CD4-positive, alpha-beta T cell (primary cell): ENCODE results near the gene MAML2. TPM values are rescaled to one million over a fixed set of nuclear protein-coding genes. Genes with fewer than 3 reads are reported as not detected.

Source experiments
- ATAC-seq: fragments of 200-7000 bp; cut with Tn5 transposase; one replicate; pipeline ENCODE4 v1.10.0; 2022; ENCODE audit warnings: mild to moderate bottlenecking; ENCODE audit not compliant: poor library complexity
- CTCF ChIA-PET: fragments of 350-600 bp; sonication (Branson Sonifier 250); formaldehyde crosslinking; loops from one replicate; lab custom pipeline; 2021; ENCODE audit warnings: antibody characterized with exemption, inconsistent platforms; lab: Charles Lee
- POLR2A ChIA-PET: fragments of 350-600 bp; sonication (Branson Sonifier 250); formaldehyde crosslinking; loops from one replicate; lab custom pipeline; 2021; ENCODE audit warnings: antibody characterized with exemption, inconsistent platforms; lab: Charles Lee
- DNase-seq, 14 experiments: peaks; one replicate each; pipeline ENCODE4 v3.0.0-alpha.2; 2013 to 2020; ENCODE audit warnings: mixed read lengths in 2 of 14
- H3K27ac ChIP-seq, 2 donors: one replicate each; pipeline versions ENCODE4 v1.5.1 to v1.7.0; 2013; ENCODE audit warnings: low read length in 2 of 2, low read depth in 1 of 2, mild to moderate bottlenecking in 1 of 2
- H3K27me3 ChIP-seq, 2 experiments: 1 replicate in 1 of 2; 2 replicates in 1 of 2; pipeline versions ENCODE4 v1.6.1 to v1.7.0; 2013; ENCODE audit warnings: low read length in 2 of 2, control low read depth in 1 of 2, mild to moderate bottlenecking in 1 of 2, moderate library complexity in 1 of 2; ENCODE audit not compliant: insufficient read depth in 2 of 2, control insufficient read depth in 1 of 2
- H3K36me3 ChIP-seq: one replicate; pipeline ENCODE4 v1.6.1; 2013; ENCODE audit warnings: low read length, control low read depth; ENCODE audit not compliant: insufficient read depth
- H3K4me1 ChIP-seq: one replicate; pipeline ENCODE4 v1.6.1; 2013; ENCODE audit warnings: low read length, control low read depth; ENCODE audit not compliant: insufficient read depth
- H3K4me3 ChIP-seq: one replicate; pipeline ENCODE4 v1.5.1; 2013; ENCODE audit warnings: mild to moderate bottlenecking, low read length, moderate library complexity
- H3K9me3 ChIP-seq, 2 experiments: 1 replicate in 1 of 2; 2 replicates in 1 of 2; pipeline versions ENCODE4 v1.6.1 to v1.7.0; 2013; ENCODE audit warnings: low read length in 2 of 2, mild to moderate bottlenecking in 2 of 2, control low read depth in 1 of 2, moderate library complexity in 1 of 2; ENCODE audit not compliant: control insufficient read depth in 1 of 2, insufficient read depth in 1 of 2
- H3K27ac Mint-ChIP-seq: one replicate; pipeline ENCODE4 v1.8.0; 2020; ENCODE audit warnings: mixed read lengths
- H3K27me3 Mint-ChIP-seq: one replicate; pipeline ENCODE4 v1.8.0; 2021; ENCODE audit warnings: mixed read lengths
- H3K36me3 Mint-ChIP-seq: one replicate; pipeline ENCODE4 v1.8.0; 2021; ENCODE audit warnings: low read depth, mixed read lengths
- H3K4me1 Mint-ChIP-seq: one replicate; pipeline ENCODE4 v1.8.0; 2021; ENCODE audit warnings: low read depth, mixed read lengths
- H3K4me3 Mint-ChIP-seq: one replicate; pipeline ENCODE4 v1.8.0; 2020; ENCODE audit warnings: mild to moderate bottlenecking, mixed read lengths
- H3K9me3 Mint-ChIP-seq: one replicate; pipeline ENCODE4 v1.8.0; 2020; ENCODE audit warnings: mixed read lengths
- CTCF ChIP-seq: fragments of 200-600 bp; IDR thresholded peaks from one replicate; pipeline ENCODE4 v1.8.0; 2022; ENCODE audit warnings: antibody characterized with exemption, mild to moderate bottlenecking
- intact Hi-C, 2 experiments: fragments of 100-400 bp; cut with DNase I in 1 of 2; cut with micrococcal nuclease in 1 of 2; formaldehyde crosslinking; loops; one replicate each; pipeline versions ENCODE4 v1.15.1 to v1.9.0; 2023 to 2025; cut with DNase I, micrococcal nuclease
- total RNA-seq, 174 experiments: library from RNA in 2 of 174; stranded (reverse) in 2 of 174; gene quantifications; one replicate each; pipeline ENCODE4 v1.2.3 and lab custom pipeline; 2021 to 2026

Gene MAML2
- total RNA-seq, 2 experiments from 2014 or later, result 58.8 to 59.8 TPM

- Histone ChIP-seq H3K36me3 (peaks cover 2% of the 10 kb centered on the region), H3K4me3 (no peak overlapping the region), H3K9me3 (no peaks in the 10 kb centered on the region), H3K27ac (no peak overlapping the region), H3K27me3 (no peaks in the 10 kb centered on the region), H3K4me1 (no peaks in the 10 kb centered on the region)
- intact Hi-C loops, result no loop called here
- Mint-ChIP-seq H3K27ac (peak overlapping the region; percentile 68), H3K36me3 (peaks cover 33% of the 10 kb centered on the region), H3K4me3 (no peak overlapping the region), H3K9me3 (no peaks in the 10 kb centered on the region), H3K4me1 (peaks cover 80% of the 10 kb centered on the region), H3K27me3 (no peaks in the 10 kb centered on the region)
- DNase-seq, result no peak
- CTCF ChIA-PET, result interaction anchor here (0.6 to 2.2 kb wide), 5 partner anchors 15 to 308 kb away, joined by 3 to 6 read pairs (median 5); partner anchors contain the start of gene MAML2
- TF ChIP-seq CTCF, result no peak
- POLR2A ChIA-PET, result interaction anchor here (0.7 to 1.2 kb wide), 2 partner anchors 21 to 308 kb away, joined by 3 read pairs; partner anchors contain the start of gene MAML2
- ATAC-seq, result no peak
Observed at GRCh38 chr11:96035031-96035739, 307.8 kb downstream of the MAML2 start.

- CTCF ChIA-PET, result interaction anchor here (1.3 to 2.2 kb wide), 3 partner anchors 9 to 310 kb away, joined by 4 to 6 read pairs (median 5); partner anchors contain the start of gene MAML2
- H3K4me3 ChIP-seq, result no peak overlapping the region
- H3K27ac Mint-ChIP-seq, result peak overlapping the region; percentile 15
- DNase-seq (no peak), ATAC-seq (no peak)
- peaks cover 88% of the 10 kb centered on the region for H3K4me1 Mint-ChIP-seq
- peaks cover 2% of the 10 kb centered on the region for H3K36me3 ChIP-seq
- intact Hi-C loops, result no loop called here
- no peaks in the 10 kb centered on the region for H3K27me3 ChIP-seq
- POLR2A ChIA-PET, result interaction anchor here (0.6 kb wide), 1 partner anchor 16 kb away, joined by 3 read pairs; no protein-coding TSS in a partner anchor
- H3K27me3 Mint-ChIP-seq, result no peaks in the 10 kb centered on the region
- H3K36me3 Mint-ChIP-seq, result peaks cover 28% of the 10 kb centered on the region
- H3K9me3 ChIP-seq, result no peaks in the 10 kb centered on the region
- TF ChIP-seq CTCF, result no peak
- no peaks in the 10 kb centered on the region for H3K9me3 Mint-ChIP-seq
- no peak overlapping the region for H3K4me3 Mint-ChIP-seq
- H3K4me1 ChIP-seq, result no peaks in the 10 kb centered on the region
- no peak overlapping the region for H3K27ac ChIP-seq
Observed at GRCh38 chr11:96033599-96033998, 309.4 kb downstream of the MAML2 start.

GRCh38 chr11:96033095-96033494 lies 309.9 kb downstream of the MAML2 start:
- peaks cover 2% of the 10 kb centered on the region for H3K36me3 ChIP-seq
- peaks cover 87% of the 10 kb centered on the region for H3K4me1 Mint-ChIP-seq
- H3K9me3 ChIP-seq, result no peaks in the 10 kb centered on the region
- H3K27ac Mint-ChIP-seq, result peak overlapping the region; percentile 15
- ATAC-seq (no peak), DNase-seq (no peak)
- peaks cover 31% of the 10 kb centered on the region for H3K36me3 Mint-ChIP-seq
- POLR2A ChIA-PET, result no interaction called here
- intact Hi-C loops, result no loop called here
- no peak for TF ChIP-seq CTCF
- no peaks in the 10 kb centered on the region for H3K27me3 Mint-ChIP-seq
- CTCF ChIA-PET, result interaction anchor here (1.3 kb wide), 1 partner anchor 8 kb away, joined by 4 read pairs; no protein-coding TSS in a partner anchor
- H3K4me1 ChIP-seq, result no peaks in the 10 kb centered on the region
- H3K4me3 ChIP-seq, result no peak overlapping the region
- H3K27ac ChIP-seq, result no peak overlapping the region
- H3K27me3 ChIP-seq, result no peaks in the 10 kb centered on the region
- no peak overlapping the region for H3K4me3 Mint-ChIP-seq
- H3K9me3 Mint-ChIP-seq, result no peaks in the 10 kb centered on the region
